Right hindlimb (tissue), 1 donor: ENCODE measurements around the gene AXIN2.

Experiments used
- DNase-seq: peaks from one replicate; pipeline ENCODE4 v3.0.0-alpha.2; 2018

The AXIN2 gene

GRCh38 chr17:65553009-65553645 is 8.3 kb downstream of the AXIN2 start:
- no peak for DNase-seq

GRCh38 chr17:65552214-65552613 is 9.2 kb downstream of the AXIN2 start:
- no peak for DNase-seq

- no peak for DNase-seq
Measured at GRCh38 chr17:65551267-65552040, 10.0 kb downstream of the AXIN2 start.

DNA sequence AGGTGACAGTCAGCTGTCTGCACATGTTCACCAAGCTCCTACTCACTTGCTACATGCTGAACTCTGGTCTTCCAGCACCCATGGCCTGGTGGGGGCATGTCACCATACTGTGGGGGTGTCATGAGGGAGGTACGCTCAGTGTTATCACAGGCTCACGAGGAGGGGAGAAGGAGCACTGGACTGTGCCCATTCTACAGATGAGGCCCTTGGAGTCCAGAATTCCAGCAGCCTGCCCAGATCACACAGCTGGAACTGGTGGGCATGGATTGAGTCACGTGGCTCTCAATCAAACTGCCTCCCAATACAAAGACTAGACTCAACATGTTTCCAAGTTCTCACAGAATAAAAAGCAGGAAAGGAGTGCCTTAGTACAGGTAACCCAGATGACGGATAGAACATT is 10.7 kb downstream of the AXIN2 start:
- DNase-seq, result no peak

DNA sequence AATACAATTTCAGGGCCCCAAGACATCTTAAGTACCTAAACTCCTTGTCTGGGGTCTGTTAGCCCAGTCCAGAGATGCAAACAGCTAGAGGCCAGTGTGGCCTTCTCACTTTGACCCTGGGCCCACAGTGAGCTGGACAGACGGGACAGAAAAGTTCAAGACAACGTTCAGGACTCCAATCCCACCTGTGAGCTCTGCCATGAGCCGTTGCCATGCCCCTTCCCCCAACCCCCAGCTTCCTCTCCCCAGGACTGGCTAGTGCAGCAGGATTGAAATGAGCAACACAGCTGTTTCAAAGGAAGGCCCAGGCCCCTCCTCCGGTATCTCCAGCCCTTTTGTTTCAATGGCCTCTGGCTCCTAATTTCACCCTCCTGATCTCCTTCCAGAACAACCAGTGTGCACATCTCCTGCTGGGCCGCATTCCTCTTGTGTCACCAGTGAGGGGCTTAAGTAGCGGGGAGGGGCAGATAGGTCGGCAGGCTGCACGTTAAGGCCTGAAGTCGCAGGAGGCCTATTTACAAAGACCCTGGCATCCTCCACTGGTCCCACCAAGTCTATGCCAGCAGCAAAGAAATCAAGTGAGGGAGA is 11.3 kb downstream of the AXIN2 start:
- no peak for DNase-seq

DNA sequence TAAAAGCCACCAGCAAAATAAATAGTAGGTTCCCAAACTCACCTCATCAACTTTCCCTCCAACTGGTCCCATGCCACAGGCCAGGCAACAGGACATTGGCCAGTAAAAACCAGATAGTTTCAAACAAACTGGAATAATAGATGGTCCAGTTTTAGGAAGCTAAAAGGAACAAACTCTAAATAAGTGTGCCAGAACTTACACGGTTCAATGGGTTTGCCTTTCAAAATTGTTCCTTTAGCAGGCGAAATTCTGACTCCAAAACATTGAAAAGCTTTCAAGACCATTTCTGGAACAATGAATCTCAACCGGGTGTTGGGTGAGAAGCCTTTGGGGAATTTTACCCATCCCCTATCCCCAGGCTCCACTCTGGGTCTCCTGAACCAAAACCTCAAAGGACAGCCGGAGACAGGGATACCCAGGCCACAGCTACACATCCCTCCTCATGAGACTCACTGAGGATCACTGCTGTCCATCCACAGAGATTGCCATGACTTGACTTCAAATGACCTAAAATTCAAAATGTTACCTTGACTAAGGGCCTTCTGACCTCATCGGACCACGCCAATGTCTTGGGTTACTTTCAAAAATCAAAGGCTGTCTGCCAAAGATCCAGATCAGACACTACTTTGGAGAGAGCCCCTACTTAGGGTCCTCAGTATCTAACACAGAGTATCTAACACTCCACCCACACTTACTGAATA is 13.0 kb downstream of the AXIN2 start:
- DNase-seq, result no peak

GRCh38 chr17:65547253-65547670 is 14.2 kb downstream of the AXIN2 start:
- no peak for DNase-seq

DNA sequence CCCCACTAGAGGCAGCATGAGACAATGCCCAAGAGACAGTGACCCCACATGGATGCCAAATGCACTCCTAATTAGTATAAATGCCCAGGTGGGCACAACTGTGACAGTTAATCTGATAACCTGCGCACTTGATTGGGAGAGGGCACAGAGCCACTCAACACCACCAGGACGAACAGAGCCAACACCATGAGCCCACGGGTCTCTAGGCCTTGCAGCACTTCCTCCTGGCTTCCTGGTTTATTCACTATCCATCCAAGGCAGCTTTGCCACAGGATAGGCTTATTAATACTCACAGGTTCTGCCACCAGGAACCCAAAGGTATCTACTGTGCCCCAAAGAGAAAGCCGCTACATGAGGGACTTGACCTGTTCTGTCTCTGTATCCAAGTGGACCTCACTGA is 14.9 kb downstream of the AXIN2 start:
- no peak for DNase-seq

GRCh38 chr17:65545705-65546523 is 15.5 kb downstream of the AXIN2 start:
- DNase-seq, result no peak

- DNase-seq, result no peak
Measured at GRCh38 chr17:65544672-65545071, 16.8 kb downstream of the AXIN2 start.

GRCh38 chr17:65542610-65543009 is 18.8 kb downstream of the AXIN2 start:
- no peak for DNase-seq

GRCh38 chr17:65542067-65542466 is 19.4 kb downstream of the AXIN2 start:
- no peak for DNase-seq

GRCh38 chr17:65541453-65541852 is 20.0 kb downstream of the AXIN2 start:
- DNase-seq, result no peak

DNA sequence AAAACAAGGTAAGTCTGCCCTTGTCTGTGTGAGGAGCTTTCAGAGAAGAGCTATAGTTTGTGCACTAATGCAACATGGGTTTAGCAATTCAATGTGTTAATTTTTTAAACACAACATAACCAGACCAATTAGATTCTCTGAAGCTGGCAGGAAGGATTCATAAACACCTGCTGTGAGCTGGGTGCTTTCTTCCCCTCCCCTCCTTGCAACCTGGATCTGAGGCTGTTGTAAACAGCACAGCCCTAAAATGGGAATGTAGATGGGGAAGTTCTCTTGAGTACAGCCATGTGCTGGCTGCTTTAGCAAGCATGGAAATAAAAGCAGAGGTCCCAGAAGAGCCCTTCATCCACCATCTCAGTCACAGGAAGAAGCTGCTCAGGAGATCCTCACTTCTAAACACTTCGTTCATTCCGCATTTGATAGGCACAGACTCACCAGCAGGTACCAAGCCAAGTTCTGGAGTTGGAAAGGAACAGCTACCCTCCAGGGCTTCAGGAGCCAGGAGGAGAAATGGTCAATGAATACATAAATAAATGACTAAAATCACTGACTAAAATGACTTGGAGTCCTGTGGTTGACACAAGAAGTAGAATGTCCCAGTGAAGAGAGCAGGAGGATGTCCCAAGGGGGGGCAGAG is 21.7 kb downstream of the AXIN2 start:
- DNase-seq, result no peak

DNA sequence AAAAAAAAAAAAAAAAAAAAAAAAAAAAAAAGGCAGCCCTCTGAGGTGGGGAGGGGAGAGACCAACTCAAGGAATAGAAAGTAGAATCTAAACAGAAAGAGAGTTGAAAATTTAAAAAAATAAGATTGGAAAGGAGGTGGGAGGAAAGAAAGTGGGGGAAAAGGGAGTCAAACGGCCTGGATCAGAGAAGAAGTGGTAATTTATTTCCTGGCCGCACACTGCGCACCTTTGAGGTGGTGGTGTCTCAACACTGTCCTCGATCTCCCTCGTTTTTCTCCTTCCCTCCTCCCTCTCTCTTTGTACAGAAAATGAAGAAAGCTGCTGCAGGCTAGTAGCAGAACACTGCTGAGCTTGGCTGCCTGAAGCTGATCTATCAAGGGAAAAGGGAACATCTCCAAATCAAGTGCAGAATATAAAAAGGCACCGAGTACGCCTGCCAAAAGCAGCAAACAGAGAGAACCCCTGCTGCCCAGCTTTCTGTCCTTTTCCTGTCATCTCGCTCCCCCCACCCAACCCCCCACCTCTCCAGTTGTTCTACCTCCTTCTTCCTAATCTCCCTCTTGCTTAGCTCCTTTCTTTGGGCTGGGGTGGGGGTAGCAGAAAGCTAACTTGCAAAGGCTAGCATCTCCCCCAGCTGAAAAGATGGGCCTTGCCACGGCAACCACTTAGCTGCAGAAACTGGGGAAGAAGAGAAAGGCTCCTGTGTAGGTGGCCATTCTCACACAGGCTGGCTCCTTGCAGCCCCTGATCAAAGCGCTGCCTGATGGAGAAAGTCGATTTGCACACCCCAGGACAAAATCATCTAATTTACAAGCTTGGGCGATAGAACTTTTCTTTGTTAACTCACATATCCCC is 22.5 kb downstream of the AXIN2 start:
- DNase-seq, result no peak

DNA sequence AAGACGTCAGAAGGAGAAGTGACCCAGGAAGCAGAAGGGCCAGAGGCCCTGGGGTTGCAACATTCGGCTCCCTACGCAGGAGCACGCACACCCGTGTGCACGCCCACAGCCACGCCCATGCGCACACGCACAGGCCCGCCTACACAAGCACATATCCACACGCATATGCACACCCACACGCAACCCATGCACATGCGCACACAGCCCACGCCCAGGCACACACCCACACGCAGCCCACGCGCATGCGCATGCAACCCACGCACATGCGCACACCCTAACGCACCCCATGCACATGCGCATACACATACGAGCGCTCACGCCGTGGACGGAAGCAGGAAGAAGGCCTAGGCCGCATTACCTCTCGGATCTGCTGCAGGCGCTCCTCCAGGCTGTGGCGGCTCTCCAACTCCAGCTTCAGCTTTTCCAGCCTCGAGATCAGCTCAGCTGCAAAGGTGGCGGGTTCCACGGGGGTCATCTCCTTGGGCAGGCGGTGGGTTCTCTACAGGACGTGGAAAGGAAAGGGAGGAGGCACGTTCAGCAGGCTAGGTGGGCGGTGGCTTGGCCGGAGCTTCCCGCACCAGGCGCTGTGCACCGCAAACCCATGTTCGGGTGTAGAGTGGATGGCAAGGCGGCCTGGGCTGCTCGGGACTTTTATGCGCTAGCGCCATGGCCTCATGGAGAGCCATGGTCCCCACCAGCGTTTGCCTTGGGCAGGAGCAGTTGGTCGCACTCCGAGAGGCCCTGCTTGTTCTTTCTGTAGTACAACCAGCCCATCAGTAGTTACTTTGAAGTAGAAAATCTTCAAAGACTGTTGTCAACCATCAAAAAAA is 23.4 kb downstream of the AXIN2 start:
- DNase-seq, result no peak

- no peak for DNase-seq
Measured at GRCh38 chr17:65537343-65537844, 24.1 kb downstream of the AXIN2 start.

DNA sequence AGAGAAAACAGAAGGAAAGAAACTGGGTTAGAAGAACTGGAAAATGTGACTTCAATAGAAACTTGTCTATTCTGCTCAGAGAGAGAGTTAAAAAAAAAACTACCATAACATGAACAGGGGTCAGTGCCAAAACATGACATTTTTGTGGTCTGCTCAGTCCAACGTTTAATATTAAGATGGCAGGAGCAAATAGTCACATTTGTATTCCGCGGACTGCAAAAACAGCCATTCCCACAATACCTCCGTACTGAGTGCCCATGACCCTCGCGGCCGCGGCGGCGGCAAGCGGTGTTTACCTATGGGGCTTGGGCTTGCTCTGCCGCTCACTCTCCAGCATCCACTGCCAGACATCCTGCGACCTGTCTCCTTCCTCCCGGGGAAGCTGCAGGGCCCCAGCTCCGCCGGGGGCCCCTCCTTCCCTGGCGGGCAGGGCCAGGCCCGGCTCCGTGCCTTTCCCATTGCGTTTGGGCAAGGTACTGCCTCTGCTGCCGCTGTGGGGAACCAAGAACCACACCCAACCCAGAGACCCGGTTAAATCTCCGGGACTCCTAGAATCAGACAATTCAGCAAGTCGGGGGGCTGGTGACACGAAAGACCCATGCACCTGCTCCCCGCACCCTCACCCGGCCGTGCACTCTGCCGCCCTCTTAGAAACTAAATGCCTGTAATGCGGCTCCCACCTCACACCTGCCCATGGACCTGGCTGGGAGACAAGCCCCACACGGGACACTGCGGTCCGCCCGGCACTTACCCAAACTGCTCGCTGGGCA is 24.7 kb downstream of the AXIN2 start:
- no peak for DNase-seq
